ENCODE measurements around the gene CFAP57. TPM values are rescaled to one million over a fixed set of nuclear protein-coding genes. Genes with fewer than 3 reads are reported as not detected.

CFAP57 gene
- total RNA-seq, 2 experiments from 2014 or later = 0.12 to 0.14 TPM

- no peaks in the 10 kb centered on the region for H3K9me3 Mint-ChIP-seq
- intact Hi-C loops (cut with micrococcal nuclease) = no loop called here
- no peak overlapping the region for H3K27ac Mint-ChIP-seq
- H3K4me3 Mint-ChIP-seq = no peak overlapping the region
- H3K27me3 Mint-ChIP-seq (ENCODE audit: low read depth) = no peaks in the 10 kb centered on the region
- H3K4me1 Mint-ChIP-seq (ENCODE audit: low read depth) = no peaks in the 10 kb centered on the region
- no peaks in the 10 kb centered on the region for H3K36me3 Mint-ChIP-seq (ENCODE audit: low read depth)
- DNase-seq = no peak
- CTCF ChIA-PET = interaction anchor here (1.6 kb wide), 1 partner anchor 62 kb away, joined by 4 read pairs; no protein-coding TSS in a partner anchor
These were observed 116.9 kb downstream of the CFAP57 start for GRCh38 chr1:43288785-43289706.

DNA sequence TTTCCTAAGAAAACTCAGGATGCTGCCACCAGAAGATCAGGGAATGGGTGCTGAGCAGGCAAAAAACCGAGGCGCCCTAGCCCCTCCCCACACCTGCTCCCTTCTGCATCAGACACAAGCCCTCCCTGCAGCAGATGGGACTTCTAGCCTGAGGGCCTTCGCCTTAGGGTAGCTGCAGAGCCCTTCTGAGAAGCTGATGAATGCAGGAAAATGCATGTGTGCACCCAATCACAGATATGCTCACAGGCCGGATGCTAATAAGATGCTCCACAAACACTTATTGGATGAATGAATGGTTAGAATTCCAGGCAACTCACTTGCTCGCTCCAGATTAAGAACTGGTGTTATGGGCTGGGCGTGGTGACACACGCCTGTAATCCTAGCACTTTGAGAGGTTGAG, 120.1 kb downstream of the CFAP57 start:
- Mint-ChIP-seq H3K27ac (no peak overlapping the region), H3K36me3 (ENCODE audit: low read depth) (no peaks in the 10 kb centered on the region), H3K27me3 (ENCODE audit: low read depth) (no peaks in the 10 kb centered on the region), H3K4me3 (no peak overlapping the region), H3K9me3 (no peaks in the 10 kb centered on the region), H3K4me1 (ENCODE audit: low read depth) (peaks cover 16% of the 10 kb centered on the region)
- DNase-seq = no peak
- CTCF ChIA-PET = no interaction called here
- intact Hi-C loops (cut with micrococcal nuclease) = no loop called here

- intact Hi-C loops (cut with micrococcal nuclease) = no loop called here
- Mint-ChIP-seq H3K36me3 (ENCODE audit: low read depth) (no peaks in the 10 kb centered on the region), H3K4me3 (no peak overlapping the region), H3K4me1 (ENCODE audit: low read depth) (peaks cover 16% of the 10 kb centered on the region), H3K27me3 (ENCODE audit: low read depth) (no peaks in the 10 kb centered on the region), H3K27ac (no peak overlapping the region), H3K9me3 (no peaks in the 10 kb centered on the region)
- no peak for DNase-seq
- CTCF ChIA-PET = no interaction called here
These were observed 120.5 kb downstream of the CFAP57 start for GRCh38 chr1:43292679-43293078.

DNA sequence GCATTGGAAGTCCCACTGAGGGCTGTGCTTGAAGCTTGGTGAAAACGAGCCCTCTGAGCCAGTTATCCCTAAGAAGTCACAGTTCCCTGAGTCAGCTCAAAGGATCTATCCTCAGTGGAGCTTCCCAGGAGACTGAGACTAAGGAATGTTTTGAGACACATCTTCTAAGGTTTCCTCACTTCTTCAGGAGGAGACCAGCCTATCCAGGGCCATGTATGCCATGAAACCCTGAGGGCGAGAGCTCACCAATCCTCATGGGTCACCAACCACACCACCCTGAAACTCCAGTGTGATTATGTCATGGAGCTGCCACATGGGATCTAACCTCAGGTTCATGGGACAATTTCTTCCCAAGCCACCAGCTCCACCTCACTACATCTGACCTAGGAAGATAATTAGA, 121.0 kb downstream of the CFAP57 start:
- H3K4me3 Mint-ChIP-seq = no peak overlapping the region
- H3K27ac Mint-ChIP-seq = no peak overlapping the region
- CTCF ChIA-PET = no interaction called here
- peaks cover 16% of the 10 kb centered on the region for H3K4me1 Mint-ChIP-seq (ENCODE audit: low read depth)
- no peaks in the 10 kb centered on the region for H3K27me3 Mint-ChIP-seq (ENCODE audit: low read depth)
- no peak for DNase-seq
- no peaks in the 10 kb centered on the region for H3K9me3 Mint-ChIP-seq
- no peaks in the 10 kb centered on the region for H3K36me3 Mint-ChIP-seq (ENCODE audit: low read depth)
- intact Hi-C loops (cut with micrococcal nuclease) = no loop called here

DNA sequence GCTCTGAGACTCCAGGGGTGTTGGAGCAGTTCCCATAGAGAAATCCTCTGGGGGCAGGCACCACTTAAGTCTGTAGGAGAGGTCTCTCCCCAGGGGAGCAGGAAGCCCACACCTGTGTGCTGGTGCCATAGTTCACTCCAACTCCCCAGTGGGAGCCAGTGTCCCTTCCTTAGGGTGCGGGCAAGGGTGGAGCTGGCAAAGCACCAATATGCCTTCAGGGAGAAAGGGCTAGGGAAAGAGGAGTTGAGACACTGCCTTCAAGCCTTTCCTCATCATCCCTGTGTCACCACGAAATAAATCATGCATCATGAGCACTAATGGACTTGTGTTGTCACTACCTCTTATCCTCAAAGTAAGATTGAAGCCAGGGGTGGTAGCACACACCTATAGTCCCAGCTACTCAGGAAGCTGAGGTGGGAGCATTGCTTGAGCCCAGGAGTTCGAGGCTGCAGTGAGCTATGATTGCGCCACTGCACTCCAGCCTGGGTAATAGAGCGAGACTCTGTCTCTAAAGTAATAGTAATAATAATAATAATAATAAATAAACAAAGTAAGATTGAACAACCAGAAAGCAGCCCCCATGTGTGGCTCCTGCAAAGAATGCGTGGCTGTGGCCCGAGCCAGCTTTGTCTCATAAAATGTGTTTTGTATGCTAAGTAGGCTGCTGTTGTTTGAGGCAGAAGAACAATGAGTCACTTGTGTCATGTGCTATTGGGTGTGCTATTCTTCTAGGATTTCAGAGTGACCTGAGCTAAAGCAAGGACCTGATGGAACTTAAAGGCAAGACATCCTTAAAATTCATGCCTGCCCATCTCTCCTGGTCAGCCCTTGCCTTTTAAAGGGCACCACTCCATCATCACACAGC, 122.0 kb downstream of the CFAP57 start:
- H3K9me3 Mint-ChIP-seq = no peaks in the 10 kb centered on the region
- H3K4me3 Mint-ChIP-seq = no peak overlapping the region
- CTCF ChIA-PET = interaction anchor here (0.6 kb wide), 1 partner anchor 1226 kb away, joined by 3 read pairs; no protein-coding TSS in a partner anchor
- no peak for DNase-seq
- intact Hi-C loops (cut with micrococcal nuclease) = no loop called here
- peaks cover 16% of the 10 kb centered on the region for H3K4me1 Mint-ChIP-seq (ENCODE audit: low read depth)
- no peaks in the 10 kb centered on the region for H3K36me3 Mint-ChIP-seq (ENCODE audit: low read depth)
- no peaks in the 10 kb centered on the region for H3K27me3 Mint-ChIP-seq (ENCODE audit: low read depth)
- no peak overlapping the region for H3K27ac Mint-ChIP-seq

GRCh38 chr1:43294761-43295160, 122.6 kb downstream of the CFAP57 start:
- H3K4me1 Mint-ChIP-seq (ENCODE audit: low read depth) = peaks cover 16% of the 10 kb centered on the region
- H3K4me3 Mint-ChIP-seq = no peak overlapping the region
- intact Hi-C loops (cut with micrococcal nuclease) = loop anchor here (1.0 kb wide), 1 partner anchor 64 kb away; the partner anchor contains the start of gene CDC20
- CTCF ChIA-PET = interaction anchor here (0.8 kb wide), 1 partner anchor 22 kb away, joined by 3 read pairs; no protein-coding TSS in a partner anchor
- H3K9me3 Mint-ChIP-seq = no peaks in the 10 kb centered on the region
- H3K36me3 Mint-ChIP-seq (ENCODE audit: low read depth) = no peaks in the 10 kb centered on the region
- no peak for DNase-seq
- no peak overlapping the region for H3K27ac Mint-ChIP-seq
- H3K27me3 Mint-ChIP-seq (ENCODE audit: low read depth) = no peaks in the 10 kb centered on the region

DNA sequence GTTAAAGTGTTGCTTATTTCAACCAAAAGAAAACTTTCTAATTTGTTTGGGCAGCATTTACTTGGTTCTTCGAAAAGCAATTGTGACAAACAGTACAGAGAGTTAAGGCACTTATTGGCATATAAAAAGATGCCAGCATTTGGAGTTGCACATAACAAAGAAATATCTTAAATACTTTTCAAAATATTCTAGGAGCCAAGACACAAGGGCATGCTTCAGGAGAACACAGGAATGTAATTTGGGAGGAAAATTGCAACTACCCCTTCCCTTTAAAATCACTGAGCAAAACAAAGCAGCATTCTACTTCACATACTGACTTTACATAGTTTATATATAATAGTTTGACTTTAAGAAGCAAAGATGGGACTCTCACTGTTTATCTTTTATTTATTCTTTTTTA, 124.1 kb downstream of the CFAP57 start:
- intact Hi-C loops (cut with micrococcal nuclease) = no loop called here
- no peak overlapping the region for H3K27ac Mint-ChIP-seq
- CTCF ChIA-PET = interaction anchor here (1.2 kb wide), 1 partner anchor 69 kb away, joined by 3 read pairs; no protein-coding TSS in a partner anchor
- no peak overlapping the region for H3K4me3 Mint-ChIP-seq
- no peaks in the 10 kb centered on the region for H3K27me3 Mint-ChIP-seq (ENCODE audit: low read depth)
- no peak for DNase-seq
- H3K36me3 Mint-ChIP-seq (ENCODE audit: low read depth) = no peaks in the 10 kb centered on the region
- no peaks in the 10 kb centered on the region for H3K9me3 Mint-ChIP-seq
- H3K4me1 Mint-ChIP-seq (ENCODE audit: low read depth) = peaks cover 16% of the 10 kb centered on the region

DNA sequence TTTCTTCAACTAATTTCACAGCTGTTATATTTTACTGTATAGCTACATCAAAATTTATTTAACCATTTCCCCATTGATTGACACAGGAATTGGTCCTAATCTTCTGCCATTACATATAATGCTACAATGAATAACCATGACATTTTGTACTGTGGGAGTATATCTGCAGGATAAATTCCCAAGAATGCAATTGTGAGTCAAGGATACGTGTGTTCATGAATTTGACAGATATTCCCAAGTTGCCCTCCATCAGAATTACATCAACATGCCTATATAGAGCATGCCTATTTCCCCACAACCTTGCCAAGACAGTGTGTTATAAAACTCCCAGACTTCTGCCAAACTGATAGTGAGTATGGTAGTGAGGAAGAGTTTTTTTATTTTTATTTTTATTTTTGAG, 125.9 kb downstream of the CFAP57 start:
- DNase-seq = no peak
- CTCF ChIA-PET = interaction anchor here (1.0 kb wide), 1 partner anchor 61 kb away, joined by 3 read pairs; no protein-coding TSS in a partner anchor
- intact Hi-C loops (cut with micrococcal nuclease) = no loop called here
- Mint-ChIP-seq H3K4me1 (ENCODE audit: low read depth) (peaks cover 16% of the 10 kb centered on the region), H3K4me3 (no peak overlapping the region), H3K9me3 (no peaks in the 10 kb centered on the region), H3K27me3 (ENCODE audit: low read depth) (no peaks in the 10 kb centered on the region), H3K36me3 (ENCODE audit: low read depth) (no peaks in the 10 kb centered on the region), H3K27ac (no peak overlapping the region)

DNA sequence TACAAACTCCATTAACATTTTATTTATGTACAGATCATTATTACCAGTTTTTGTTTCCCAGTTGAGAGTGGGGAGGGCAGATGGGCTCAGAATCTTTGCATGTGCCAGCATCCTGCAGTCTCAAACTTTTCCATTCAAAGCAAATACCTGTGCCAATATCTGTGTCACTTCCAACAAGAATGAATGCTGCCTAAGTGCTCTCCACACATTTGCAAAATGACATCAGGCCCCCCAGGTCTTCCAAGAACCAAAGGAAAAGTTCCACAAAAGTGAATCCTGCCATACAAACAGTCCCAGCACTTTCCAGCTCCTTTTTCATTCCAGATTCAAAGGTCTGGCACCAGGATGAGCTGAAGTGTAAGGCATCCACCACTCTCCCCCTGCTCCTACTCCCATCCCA, 127.0 kb downstream of the CFAP57 start:
- intact Hi-C loops (cut with micrococcal nuclease) = no loop called here
- H3K36me3 Mint-ChIP-seq (ENCODE audit: low read depth) = no peaks in the 10 kb centered on the region
- H3K27ac Mint-ChIP-seq = no peak overlapping the region
- H3K27me3 Mint-ChIP-seq (ENCODE audit: low read depth) = no peaks in the 10 kb centered on the region
- CTCF ChIA-PET = no interaction called here
- peaks cover 16% of the 10 kb centered on the region for H3K4me1 Mint-ChIP-seq (ENCODE audit: low read depth)
- no peak for DNase-seq
- H3K9me3 Mint-ChIP-seq = no peaks in the 10 kb centered on the region
- no peak overlapping the region for H3K4me3 Mint-ChIP-seq

DNA sequence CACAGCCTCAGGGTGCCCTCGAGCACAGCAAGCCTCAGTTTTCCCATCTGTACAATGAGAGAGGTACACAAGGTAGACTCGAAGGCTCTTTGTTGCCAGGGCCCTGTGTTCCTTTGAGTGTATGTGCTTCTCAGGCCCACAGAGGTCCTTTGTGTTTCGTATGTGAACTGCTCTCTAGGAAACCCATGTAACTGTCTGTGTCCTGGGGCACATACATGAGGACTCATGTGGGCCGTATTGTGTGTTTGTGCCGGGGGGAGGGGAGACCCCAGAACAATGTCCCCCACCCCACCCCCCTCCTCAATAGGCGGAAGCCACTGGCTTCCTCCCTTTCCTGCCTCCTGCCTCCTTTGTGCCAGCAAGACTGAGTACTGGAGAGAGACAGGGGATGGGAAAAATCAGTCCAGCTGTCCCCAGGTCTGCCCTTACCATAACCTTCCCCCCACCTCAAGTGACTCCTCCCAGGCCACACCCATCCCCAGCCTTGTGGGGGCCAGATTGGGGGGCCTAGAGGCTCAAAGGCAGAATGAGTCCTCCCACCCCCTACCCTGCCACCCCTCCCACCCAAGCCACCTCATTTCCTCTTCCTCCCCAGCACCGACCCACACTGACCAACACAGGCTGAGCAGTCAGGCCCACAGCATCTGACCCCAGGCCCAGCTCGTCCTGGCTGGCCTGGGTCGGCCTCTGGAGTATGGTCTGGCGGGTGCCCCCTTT, 128.4 kb downstream of the CFAP57 start, which contains the start of gene TIE1:
Gene TIE1 (plus strand): TSS at position 605 of the 717 bp plus-strand sequence. CDS start 90 bp downstream, at position 695.
- CTCF ChIA-PET = no interaction called here
- Mint-ChIP-seq H3K36me3 (ENCODE audit: low read depth) (no peaks in the 10 kb centered on the region), H3K4me1 (ENCODE audit: low read depth) (peaks cover 7% of the 10 kb centered on the region), H3K4me3 (no peak within 1 kb of the TSS), H3K27me3 (ENCODE audit: low read depth) (no peaks in the 10 kb centered on the region), H3K27ac (no peak within 1 kb of the TSS), H3K9me3 (no peaks in the 10 kb centered on the region)
- intact Hi-C loops (cut with micrococcal nuclease) = no loop called here
- DNase-seq = no peak

GRCh38 chr1:43302201-43302600, 130.1 kb downstream of the CFAP57 start:
- intact Hi-C loops (cut with micrococcal nuclease) = no loop called here
- Mint-ChIP-seq H3K9me3 (no peaks in the 10 kb centered on the region), H3K4me1 (ENCODE audit: low read depth) (no peaks in the 10 kb centered on the region), H3K27ac (no peak overlapping the region), H3K27me3 (ENCODE audit: low read depth) (no peaks in the 10 kb centered on the region), H3K4me3 (no peak overlapping the region), H3K36me3 (ENCODE audit: low read depth) (no peaks in the 10 kb centered on the region)
- CTCF ChIA-PET = no interaction called here
- DNase-seq = no peak
